Neural progenitor cell (in vitro differentiated cells): ENCODE results near the gene MEG3.

Experiments
- CTCF ChIP-seq: fragments of 200-600 bp; sonication (generic); IDR thresholded peaks from 2 replicates; pipeline ENCODE4 v1.5.1; 2017; ENCODE audit warnings: antibody characterized with exemption, mild to moderate bottlenecking
- EZH2 ChIP-seq: fragments of 200-600 bp; sonication (generic); IDR thresholded peaks from 2 replicates; pipeline ENCODE4 v1.6.1; 2017; ENCODE audit warnings: antibody characterized with exemption, mild to moderate bottlenecking, moderate library complexity
- EZH2phosphoT487 ChIP-seq: fragments of 200-600 bp; sonication (generic); IDR thresholded peaks from 2 replicates; pipeline ENCODE4 v1.6.1; 2017; ENCODE audit warnings: antibody characterized with exemption

GRCh38 chr14:100804558-100805309 lies 21.2 kb upstream of the MEG3 start:
- TF ChIP-seq CTCF (no peak), EZH2 (no peak), EZH2phosphoT487 (no peak)
